ENCODE measurements around the gene WDR70.
A peak's percentile ranks its signal among the peaks of the same experiment; 100 is the strongest.

- TF ChIP-seq CTCF (conservative IDR thresholded peaks at IDR 0.05; ENCODE audit: low read length) (peak; percentile 85), EZH2phosphoT487 (IDR thresholded peaks at IDR 0.05; ENCODE audit: borderline replicate concordance) (no peak)
Observed at GRCh38 chr5:37723162-37723961, 344.2 kb downstream of the WDR70 start.

Data from Loucy (cell line).